Ishikawa (cell line): ENCODE measurements around the gene GATAD2A.
A peak's percentile ranks its signal among the peaks of the same experiment; 100 is the strongest.

Source experiments
- CEBPB ChIP-seq: IDR thresholded peaks from 2 replicates; pipeline ENCODE4 v1.6.1; 2012
- CREB1 ChIP-seq: IDR thresholded peaks from 2 replicates; pipeline ENCODE4 v1.6.1; 2012; ENCODE audit warnings: low read depth
- EGR1 ChIP-seq: IDR thresholded peaks from 2 replicates; pipeline ENCODE4 v1.6.1; 2012
- EP300 ChIP-seq: IDR thresholded peaks from 2 replicates; pipeline ENCODE4 v1.6.1; 2012; ENCODE audit warnings: borderline replicate concordance
- FOXM1 ChIP-seq: IDR thresholded peaks from 2 replicates; pipeline ENCODE4 v1.6.1; 2012; ENCODE audit warnings: low read depth, borderline replicate concordance
- MAX ChIP-seq: IDR thresholded peaks from 2 replicates; pipeline ENCODE4 v1.6.1; 2012
- NFIC ChIP-seq: IDR thresholded peaks from 2 replicates; pipeline ENCODE4 v1.6.1; 2012
- RAD21 ChIP-seq: IDR thresholded peaks from 2 replicates; pipeline ENCODE4 v1.6.1; 2012; ENCODE audit warnings: low read depth
- REST ChIP-seq: IDR thresholded peaks from 2 replicates; pipeline ENCODE4 v1.6.1; 2012; ENCODE audit warnings: low read depth, mild to moderate bottlenecking
- TAF1 ChIP-seq: IDR thresholded peaks from 2 replicates; pipeline ENCODE4 v1.6.1; 2012; ENCODE audit warnings: low read depth, mild to moderate bottlenecking
- TCF12 ChIP-seq: IDR thresholded peaks from 2 replicates; pipeline ENCODE4 v1.6.1; 2012; ENCODE audit warnings: low read depth
- TEAD4 ChIP-seq: IDR thresholded peaks from 2 replicates; pipeline ENCODE4 v1.6.1; 2012
- USF1 ChIP-seq: IDR thresholded peaks from 2 replicates; pipeline ENCODE4 v1.6.1; 2012
- YY1 ChIP-seq: IDR thresholded peaks from 2 replicates; pipeline ENCODE4 v1.6.1; 2012; ENCODE audit warnings: low read depth
- ZBTB7A ChIP-seq: IDR thresholded peaks from 2 replicates; pipeline ENCODE4 v1.6.1; 2012; ENCODE audit warnings: low read depth

The GATAD2A gene

GRCh38 chr19:19368087-19368486, 37.4 kb upstream of the GATAD2A start:
- no peak for TF ChIP-seq TEAD4
- TF ChIP-seq MAX, result no peak
- no peak for TF ChIP-seq EP300
- no peak for TF ChIP-seq YY1
- TF ChIP-seq USF1, result no peak
- TF ChIP-seq ZBTB7A, result no peak
- TF ChIP-seq TAF1, result no peak
- no peak for TF ChIP-seq TCF12
- TF ChIP-seq REST, result no peak
- no peak for TF ChIP-seq NFIC
- no peak for TF ChIP-seq CEBPB
- TF ChIP-seq RAD21, result no peak
- TF ChIP-seq EGR1, result no peak
- TF ChIP-seq FOXM1, result no peak

- TF ChIP-seq REST, result no peak
- no peak for TF ChIP-seq YY1
- no peak for TF ChIP-seq NFIC
- TF ChIP-seq TEAD4, result peak; percentile 82
- TF ChIP-seq CEBPB, result no peak
- no peak for TF ChIP-seq TCF12
- TF ChIP-seq FOXM1, result no peak
- no peak for TF ChIP-seq TAF1
- no peak for TF ChIP-seq EGR1
- TF ChIP-seq RAD21, result no peak
- no peak for TF ChIP-seq CREB1
- no peak for TF ChIP-seq ZBTB7A
- peak; percentile 22; the same call in 1 of the 2 replicates for TF ChIP-seq MAX
- no peak for TF ChIP-seq USF1
- no peak for TF ChIP-seq EP300
These were observed 34.4 kb upstream of the GATAD2A start for GRCh38 chr19:19371059-19371458.

GRCh38 chr19:19372656-19373416, 32.6 kb upstream of the GATAD2A start:
- no peak for TF ChIP-seq CREB1
- no peak for TF ChIP-seq EGR1

- TF ChIP-seq FOXM1, result no peak
These were observed 25.9 kb upstream of the GATAD2A start for GRCh38 chr19:19379527-19379926.

- TF ChIP-seq CREB1 (no peak), ZBTB7A (no peak), USF1 (no peak), NFIC (no peak), EGR1 (no peak), TEAD4 (no peak), YY1 (no peak), EP300 (no peak), CEBPB (no peak), FOXM1 (no peak), REST (no peak)
These were observed 24.2 kb upstream of the GATAD2A start for GRCh38 chr19:19381007-19381926.
